HG02943 (cell line): ENCODE results near the gene RABL6.
"Not testable (repeated sequence)": the region's sequence is repeated elsewhere in the genome, so short reads cannot be mapped to it uniquely, and the experiment has no call there.

ENCODE experiments used
- ATAC-seq: cut with Tn5 transposase; IDR thresholded peaks from one replicate; pipeline ENCODE4 v1.9.1; 2021; ENCODE audit warnings: mild to moderate bottlenecking, low read depth, moderate library complexity; ENCODE audit not compliant: unreplicated experiment

The RABL6 gene

GRCh38 chr9:136854842-136855460 lies 47.2 kb downstream of the RABL6 start:
- ATAC-seq = no peak

GRCh38 chr9:136855461-136856078 lies 47.8 kb downstream of the RABL6 start:
- ATAC-seq = no peak

GRCh38 chr9:136856079-136856476 lies 48.3 kb downstream of the RABL6 start:
- ATAC-seq = no peak

DNA sequence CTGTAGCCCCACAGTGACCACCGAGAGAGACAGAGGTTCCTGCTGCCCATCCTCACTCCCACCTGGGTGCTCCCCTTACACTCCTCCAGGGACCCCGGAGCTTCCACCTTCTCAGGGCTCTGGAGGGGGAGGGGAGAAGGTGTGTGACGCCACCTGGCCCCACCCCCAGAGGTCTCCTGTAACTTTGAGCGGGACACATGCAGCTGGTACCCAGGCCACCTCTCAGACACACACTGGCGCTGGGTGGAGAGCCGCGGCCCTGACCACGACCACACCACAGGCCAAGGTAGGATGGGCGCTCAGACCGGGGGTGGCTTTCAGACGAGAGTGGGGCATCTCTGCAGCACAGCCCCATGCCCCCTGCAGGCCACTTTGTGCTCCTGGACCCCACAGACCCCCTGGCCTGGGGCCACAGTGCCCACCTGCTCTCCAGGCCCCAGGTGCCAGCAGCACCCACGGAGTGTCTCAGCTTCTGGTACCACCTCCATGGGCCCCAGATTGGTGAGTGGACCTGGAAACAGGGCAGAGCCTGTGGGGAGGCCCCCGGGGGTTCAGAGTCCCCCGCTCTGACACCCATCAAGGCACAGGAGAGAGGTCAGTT lies 48.9 kb downstream of the RABL6 start:
- ATAC-seq = no peak

GRCh38 chr9:136857166-136857565 lies 49.4 kb downstream of the RABL6 start:
- no peak for ATAC-seq

GRCh38 chr9:136857581-136858412 lies 50.0 kb downstream of the RABL6 start:
- ATAC-seq = no peak

DNA sequence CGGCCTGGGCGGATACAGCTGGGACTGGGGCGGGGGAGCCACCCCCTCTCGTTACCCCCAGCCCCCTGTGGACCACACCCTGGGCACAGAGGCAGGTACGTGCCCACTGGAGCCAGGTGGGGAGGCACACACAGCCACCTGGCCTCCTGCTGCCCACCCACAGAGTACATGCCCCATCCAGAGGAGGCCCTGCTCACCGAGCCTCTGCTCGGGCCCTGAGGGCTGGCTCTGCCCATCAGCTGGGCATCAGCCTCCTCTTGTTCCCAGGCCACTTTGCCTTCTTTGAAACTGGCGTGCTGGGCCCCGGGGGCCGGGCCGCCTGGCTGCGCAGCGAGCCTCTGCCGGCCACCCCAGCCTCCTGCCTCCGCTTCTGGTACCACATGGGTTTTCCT lies 50.7 kb downstream of the RABL6 start:
- no peak for ATAC-seq

GRCh38 chr9:136858844-136859757 lies 51.4 kb downstream of the RABL6 start:
- no peak for ATAC-seq

GRCh38 chr9:136860529-136860928 lies 52.8 kb downstream of the RABL6 start:
- no peak for ATAC-seq

- ATAC-seq = no peak
These were observed 53.5 kb downstream of the RABL6 start for GRCh38 chr9:136860933-136861873.

- ATAC-seq = no peak
These were observed 54.2 kb downstream of the RABL6 start for GRCh38 chr9:136861874-136862457.

DNA sequence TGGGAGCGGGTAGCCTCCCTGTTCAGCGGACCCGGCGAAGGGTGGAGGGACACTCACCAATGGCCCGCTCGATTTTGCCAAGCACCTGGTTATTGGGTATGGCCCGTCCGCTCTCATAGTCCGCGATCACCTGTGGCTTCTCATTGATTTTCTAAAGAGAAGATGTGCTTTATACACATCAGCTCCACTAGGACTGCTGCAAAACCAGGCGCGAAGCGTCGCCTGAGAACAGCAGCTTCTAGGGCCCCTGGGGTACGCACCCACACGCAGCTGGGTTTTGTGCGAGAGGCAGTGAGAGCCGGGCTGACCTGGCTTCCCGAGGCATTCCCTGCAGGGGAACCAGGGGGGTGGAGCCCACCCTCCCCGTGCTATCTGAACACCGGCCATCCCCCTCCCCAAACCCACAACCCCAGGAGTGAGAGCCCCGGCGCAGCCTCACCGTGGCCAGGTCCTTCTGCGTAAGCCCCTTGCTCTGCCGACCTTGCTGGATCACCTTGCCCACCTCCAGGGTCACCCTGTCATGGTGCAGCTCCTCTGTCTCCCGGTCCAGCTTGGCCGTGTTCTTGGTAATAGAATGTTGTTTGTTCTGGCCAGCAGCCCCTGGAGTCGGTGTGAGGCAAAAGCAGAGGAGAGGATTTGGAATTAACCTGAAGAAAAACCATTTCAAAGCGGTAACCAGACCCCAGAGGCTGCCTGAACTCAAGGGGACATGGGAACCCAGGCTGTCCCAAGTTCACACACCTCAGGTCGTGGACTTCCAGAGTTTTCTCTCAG lies 55.3 kb downstream of the RABL6 start:
- no peak for ATAC-seq

- ATAC-seq = no peak
These were observed 56.0 kb downstream of the RABL6 start for GRCh38 chr9:136863623-136864273.

- ATAC-seq = no peak
These were observed 57.5 kb downstream of the RABL6 start for GRCh38 chr9:136865041-136865767.

DNA sequence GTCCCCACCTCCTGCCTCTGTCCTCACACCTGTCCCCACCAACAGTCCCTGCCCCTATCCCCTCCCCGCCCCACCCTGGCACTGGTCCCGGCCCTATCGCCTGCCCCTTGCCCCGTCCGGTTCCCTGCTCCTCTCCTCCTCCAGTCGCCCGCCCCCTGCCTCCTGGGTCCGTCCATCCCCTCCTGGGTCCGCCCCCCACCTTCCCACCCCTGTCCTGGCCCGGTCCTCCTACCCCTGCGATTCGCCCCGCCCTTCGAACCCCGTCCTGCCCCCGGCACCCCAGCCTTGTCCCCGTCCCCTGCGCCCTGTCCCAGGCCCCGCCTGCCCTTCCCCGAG lies 58.0 kb downstream of the RABL6 start:
- no peak for ATAC-seq

GRCh38 chr9:136866898-136867421 lies 59.2 kb downstream of the RABL6 start:
- not testable (repeated sequence) for ATAC-seq

DNA sequence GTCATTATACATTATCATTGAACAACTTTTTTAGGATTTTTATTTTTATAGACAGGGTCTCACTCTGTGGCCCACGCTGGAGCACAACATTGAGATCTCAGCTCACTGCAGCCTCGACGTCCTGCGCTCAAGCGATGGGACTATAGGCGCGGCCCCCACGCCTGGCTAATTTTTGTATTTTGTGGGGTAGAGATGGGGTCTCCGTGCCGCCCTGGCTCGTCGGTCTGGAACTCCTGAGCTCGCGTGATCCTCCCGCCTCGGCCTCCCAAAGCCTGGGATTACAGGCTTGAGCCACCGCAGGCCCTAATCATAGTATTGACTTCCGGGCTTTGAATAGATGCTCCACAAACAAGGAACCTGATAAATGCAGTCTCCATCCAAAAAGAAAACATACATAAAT lies 59.7 kb downstream of the RABL6 start:
- no peak for ATAC-seq
